NCI-H2171 treated with DMSO at 0.1 percent for 48 hours (cell line): ENCODE data around the gene TFPI.
"Not testable (repeated sequence)": the region's sequence is repeated elsewhere in the genome, so short reads cannot be mapped to it uniquely, and the experiment has no call there.

Source experiments
- DNase-seq: peaks from one replicate; lab custom pipeline; 2025; lab: John Stamatoyannopoulos, UW

Gene TFPI

GRCh38 chr2:187554011-187554703 lies at the start of gene TFPI:
TFPI (minus strand) TSS chr2:187554435; CDS start chr2:187503768, 50,667 bp downstream.
- no peak for DNase-seq

- no peak for DNase-seq
Observed at GRCh38 chr2:187594801-187595200, 40.6 kb upstream of the TFPI start.

- no peak for DNase-seq
Observed at GRCh38 chr2:187593697-187594096, 39.5 kb upstream of the TFPI start.

- no peak for DNase-seq
Observed at GRCh38 chr2:187593098-187593497, 38.9 kb upstream of the TFPI start.

- no peak for DNase-seq
Observed at GRCh38 chr2:187590175-187590574, 35.9 kb upstream of the TFPI start.

- DNase-seq: no peak
Observed at GRCh38 chr2:187586011-187586641, 31.9 kb upstream of the TFPI start.

GRCh38 chr2:187581125-187581896 lies 27.1 kb upstream of the TFPI start:
- DNase-seq: peak; percentile 27

GRCh38 chr2:187580462-187581124 lies 26.4 kb upstream of the TFPI start:
- DNase-seq: peak; percentile 33

GRCh38 chr2:187577310-187577709 lies 23.1 kb upstream of the TFPI start:
- DNase-seq: no peak

- no peak for DNase-seq
Observed at GRCh38 chr2:187576906-187577305, 22.7 kb upstream of the TFPI start.

GRCh38 chr2:187575751-187576067 lies 21.5 kb upstream of the TFPI start:
- DNase-seq: no peak

- no peak for DNase-seq
Observed at GRCh38 chr2:187574969-187575750, 20.9 kb upstream of the TFPI start.

- no peak for DNase-seq
Observed at GRCh38 chr2:187573722-187574121, 19.5 kb upstream of the TFPI start.

GRCh38 chr2:187571996-187572395 lies 17.8 kb upstream of the TFPI start:
- DNase-seq: not testable (repeated sequence)

- DNase-seq: no peak
Observed at GRCh38 chr2:187569571-187569970, 15.3 kb upstream of the TFPI start.

GRCh38 chr2:187569042-187569441 lies 14.8 kb upstream of the TFPI start:
- no peak for DNase-seq

GRCh38 chr2:187567126-187567525 lies 12.9 kb upstream of the TFPI start:
- DNase-seq: no peak

- no peak for DNase-seq
Observed at GRCh38 chr2:187566712-187567111, 12.5 kb upstream of the TFPI start.

- no peak for DNase-seq
Observed at GRCh38 chr2:187566266-187566665, 12.0 kb upstream of the TFPI start.

- not testable (repeated sequence) for DNase-seq
Observed at GRCh38 chr2:187565618-187566017, 11.4 kb upstream of the TFPI start.

GRCh38 chr2:187556493-187556892 lies 2.3 kb upstream of the TFPI start:
- not testable (repeated sequence) for DNase-seq

- no peak for DNase-seq
Observed at GRCh38 chr2:187554704-187555082, 458 bp upstream of the TFPI start.
